GM12878 (cell line): ENCODE measurements around the gene PEAR1. TPM values are rescaled to one million over a fixed set of nuclear protein-coding genes. Genes with fewer than 3 reads are reported as not detected.

Experiments used
- CBX3 ChIP-seq: fragments of 200-600 bp; sonication (generic); IDR thresholded peaks from 2 replicates; pipeline ENCODE4 v1.6.1; 2016; ENCODE audit warnings: low read depth, borderline replicate concordance
- DPF2 ChIP-seq: fragments of 450-650 bp; IDR thresholded peaks from 2 replicates; pipeline ENCODE4 v1.6.1; 2017; ENCODE audit warnings: mild to moderate bottlenecking
- EP300 ChIP-seq, 2 experiments: fragments of 150-350 bp in 1 of 2; IDR thresholded peaks; 2 replicates each; pipeline ENCODE4 v1.6.1; 2011 to 2012; ENCODE audit warnings: low read depth in 2 of 2, low read length in 2 of 2, borderline replicate concordance in 1 of 2, improper control_type of control experiment in 1 of 2, inconsistent platforms in 1 of 2; ENCODE audit not compliant: control insufficient read depth in 1 of 2
- GABPA ChIP-seq: IDR thresholded peaks from 2 replicates; pipeline ENCODE4 v1.6.1; 2014; ENCODE audit warnings: antibody characterized with exemption, low read depth, mild to moderate bottlenecking, inconsistent platforms
- RAD21 ChIP-seq: IDR thresholded peaks from 2 replicates; pipeline ENCODE4 v1.6.1; 2011; ENCODE audit warnings: mild to moderate bottlenecking, low read depth, low read length, moderate library complexity; ENCODE audit not compliant: insufficient read depth
- SMC3 ChIP-seq: IDR thresholded peaks from 2 replicates; pipeline ENCODE4 v1.6.1; 2011; ENCODE audit warnings: low read length, improper control_type of control experiment, borderline replicate concordance
- SPI1 ChIP-seq: IDR thresholded peaks from 2 replicates; pipeline ENCODE4 v1.6.1; 2011; ENCODE audit warnings: low read depth, mild to moderate bottlenecking, low read length, moderate library complexity, borderline replicate concordance; ENCODE audit not compliant: insufficient read depth
- STAT1 ChIP-seq: fragments of 450-650 bp; conservative IDR thresholded peaks from 2 replicates; pipeline ENCODE4 v1.6.1; 2014; ENCODE audit warnings: antibody characterized with exemption, mild to moderate bottlenecking
- STAT3 ChIP-seq: IDR thresholded peaks from 2 replicates; pipeline ENCODE4 v1.6.1; 2011; ENCODE audit warnings: low read depth, low read length, improper control_type of control experiment
- TARDBP ChIP-seq: IDR thresholded peaks from 2 replicates; pipeline ENCODE4 v1.6.1; 2016; ENCODE audit warnings: borderline replicate concordance
- YY1 ChIP-seq: IDR thresholded peaks from 2 replicates; pipeline ENCODE4 v1.6.1; 2011; ENCODE audit warnings: low read depth, mild to moderate bottlenecking, low read length
- ZNF274 ChIP-seq: IDR thresholded peaks from one replicate; pipeline ENCODE4 v1.8.0; 2011; ENCODE audit not compliant: insufficient read length, insufficient read depth
- ZNF384 ChIP-seq: IDR thresholded peaks from 2 replicates; pipeline ENCODE4 v1.6.1; 2012; ENCODE audit warnings: low read depth, mild to moderate bottlenecking, low read length, improper control_type of control experiment, borderline replicate concordance
- polyA plus RNA-seq, 11 experiments: library from polyadenylated mRNA; depleted of rRNA in 4 of 11; unstranded in 6 of 11; stranded (reverse) in 5 of 11; fragments of >200 nt; fragmentation: Nextera tagmentation in 4 of 11; fragmentation: Illumina TruSeq in 1 of 11; extraction: Ambion mirVana in 4 of 11; extraction: Trizol in 1 of 11; gene quantifications; 1 replicate in 1 of 11; 2 replicates in 10 of 11; pipeline versions ENCODE4 v1.2.1 to v1.2.3, GENCODE V29; 2011 to 2016; ENCODE audit warnings: inconsistent platforms in 2 of 11, missing spikeins in 2 of 11, low read depth in 1 of 11
- total RNA-seq, 4 experiments: library from RNA; depleted of rRNA in 3 of 4; stranded (reverse); fragments of >200 nt in 3 of 4; fragmentation: Illumina TruSeq in 1 of 4; extraction: Trizol in 1 of 4; gene quantifications; 2 replicates each; pipeline versions ENCODE4 v1.2.1 to v1.2.3, GENCODE V29; 2013 to 2021
- TF ChIP-seq, protein P1 (sequence below): fragments of 450-650 bp; formaldehyde crosslinking; IDR thresholded peaks from 2 replicates; pipeline ENCODE4 v1.4.0; 2022; ENCODE audit warnings: mild to moderate bottlenecking, moderate library complexity
- TF ChIP-seq, protein P2 (sequence below): IDR thresholded peaks from 2 replicates; pipeline ENCODE4 v1.6.1; 2012; ENCODE audit warnings: low read depth, low read length, improper control_type of control experiment
- TF ChIP-seq, protein P3 (sequence below): fragments of 450-650 bp; IDR thresholded peaks from 2 replicates; pipeline ENCODE4 v1.6.1; 2016; ENCODE audit warnings: mild to moderate bottlenecking

PEAR1 gene
- total and polyA plus RNA-seq, 10 of the 15 experiments (the other 5 are each of a cell fraction or from before 2014, with no cell fraction given): not detected

DNA sequence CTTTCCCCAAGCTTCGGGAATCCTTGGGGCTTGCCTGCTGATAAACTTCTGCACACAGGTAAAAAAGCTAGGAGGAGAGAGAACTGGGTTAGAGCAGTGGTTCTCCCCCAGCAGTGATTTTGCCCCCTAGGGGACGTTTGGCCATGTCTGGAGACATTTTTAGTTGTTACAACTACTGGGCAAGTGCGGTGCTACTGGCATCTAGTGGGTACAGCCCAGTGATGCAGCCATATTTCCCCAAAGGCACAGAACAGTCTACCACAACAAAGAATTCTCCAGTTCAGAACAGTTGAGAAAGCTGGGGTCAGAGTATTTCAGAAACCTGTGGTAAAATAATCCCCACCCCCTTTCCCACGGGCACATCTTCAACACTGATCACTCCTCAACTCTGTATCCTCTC lies 68.2 kb downstream of the PEAR1 start (continued):
- TF ChIP-seq, protein P1, sequence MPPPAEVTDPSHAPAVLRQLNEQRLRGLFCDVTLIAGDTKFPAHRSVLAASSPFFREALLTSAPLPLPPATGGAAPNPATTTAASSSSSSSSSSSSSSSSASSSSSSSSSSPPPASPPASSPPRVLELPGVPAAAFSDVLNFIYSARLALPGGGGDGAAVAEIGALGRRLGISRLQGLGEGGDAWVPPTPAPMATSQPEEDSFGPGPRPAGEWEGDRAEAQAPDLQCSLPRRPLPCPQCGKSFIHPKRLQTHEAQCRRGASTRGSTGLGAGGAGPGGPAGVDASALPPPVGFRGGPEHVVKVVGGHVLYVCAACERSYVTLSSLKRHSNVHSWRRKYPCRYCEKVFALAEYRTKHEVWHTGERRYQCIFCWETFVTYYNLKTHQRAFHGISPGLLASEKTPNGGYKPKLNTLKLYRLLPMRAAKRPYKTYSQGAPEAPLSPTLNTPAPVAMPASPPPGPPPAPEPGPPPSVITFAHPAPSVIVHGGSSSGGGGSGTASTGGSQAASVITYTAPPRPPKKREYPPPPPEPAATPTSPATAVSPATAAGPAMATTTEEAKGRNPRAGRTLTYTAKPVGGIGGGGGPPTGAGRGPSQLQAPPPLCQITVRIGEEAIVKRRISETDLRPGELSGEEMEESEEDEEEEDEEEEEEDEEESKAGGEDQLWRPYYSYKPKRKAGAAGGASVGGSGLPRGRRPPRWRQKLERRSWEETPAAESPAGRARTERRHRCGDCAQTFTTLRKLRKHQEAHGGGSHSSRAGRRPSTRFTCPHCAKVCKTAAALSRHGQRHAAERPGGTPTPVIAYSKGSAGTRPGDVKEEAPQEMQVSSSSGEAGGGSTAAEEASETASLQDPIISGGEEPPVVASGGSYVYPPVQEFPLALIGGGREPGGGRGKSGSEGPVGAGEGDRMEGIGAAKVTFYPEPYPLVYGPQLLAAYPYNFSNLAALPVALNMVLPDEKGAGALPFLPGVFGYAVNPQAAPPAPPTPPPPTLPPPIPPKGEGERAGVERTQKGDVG (CRISPR knock-in tag): no peak
- TF ChIP-seq SMC3: peak; percentile 29; the same call in 1 of the 2 replicates
- peak; percentile 40; the same call in 1 of the 2 replicates for TF ChIP-seq YY1
- no peak for TF ChIP-seq CBX3
- TF ChIP-seq, protein P2, sequence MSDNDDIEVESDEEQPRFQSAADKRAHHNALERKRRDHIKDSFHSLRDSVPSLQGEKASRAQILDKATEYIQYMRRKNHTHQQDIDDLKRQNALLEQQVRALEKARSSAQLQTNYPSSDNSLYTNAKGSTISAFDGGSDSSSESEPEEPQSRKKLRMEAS: no peak
- no peak for TF ChIP-seq SPI1
- TF ChIP-seq RAD21: peak; percentile 36; the same call in 1 of the 2 replicates
- TF ChIP-seq DPF2: no peak
- TF ChIP-seq, protein P3, sequence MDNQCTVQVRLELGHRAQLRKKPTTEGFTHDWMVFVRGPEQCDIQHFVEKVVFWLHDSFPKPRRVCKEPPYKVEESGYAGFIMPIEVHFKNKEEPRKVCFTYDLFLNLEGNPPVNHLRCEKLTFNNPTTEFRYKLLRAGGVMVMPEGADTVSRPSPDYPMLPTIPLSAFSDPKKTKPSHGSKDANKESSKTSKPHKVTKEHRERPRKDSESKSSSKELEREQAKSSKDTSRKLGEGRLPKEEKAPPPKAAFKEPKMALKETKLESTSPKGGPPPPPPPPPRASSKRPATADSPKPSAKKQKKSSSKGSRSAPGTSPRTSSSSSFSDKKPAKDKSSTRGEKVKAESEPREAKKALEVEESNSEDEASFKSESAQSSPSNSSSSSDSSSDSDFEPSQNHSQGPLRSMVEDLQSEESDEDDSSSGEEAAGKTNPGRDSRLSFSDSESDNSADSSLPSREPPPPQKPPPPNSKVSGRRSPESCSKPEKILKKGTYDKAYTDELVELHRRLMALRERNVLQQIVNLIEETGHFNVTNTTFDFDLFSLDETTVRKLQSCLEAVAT: no peak
- TF ChIP-seq STAT3: no peak
- no peak for TF ChIP-seq EP300 (IDR thresholded peaks at IDR 0.05; ENCODE audit: borderline replicate concordance in 1 of 2, control insufficient read depth in 1 of 2, low read depth in 2 of 2, low read length in 2 of 2)
- TF ChIP-seq TARDBP: no peak
- TF ChIP-seq STAT1: no peak
- TF ChIP-seq ZNF274: no peak
- no peak for TF ChIP-seq ZNF384
- TF ChIP-seq GABPA: no peak
